ENCODE data around the gene PYGL. TPM values are rescaled to one million over a fixed set of nuclear protein-coding genes. Genes with fewer than 3 reads are reported as not detected.

Gene PYGL
- total RNA-seq, 2 donors from 2014 or later: 15.4 to 23.6 TPM

DNA sequence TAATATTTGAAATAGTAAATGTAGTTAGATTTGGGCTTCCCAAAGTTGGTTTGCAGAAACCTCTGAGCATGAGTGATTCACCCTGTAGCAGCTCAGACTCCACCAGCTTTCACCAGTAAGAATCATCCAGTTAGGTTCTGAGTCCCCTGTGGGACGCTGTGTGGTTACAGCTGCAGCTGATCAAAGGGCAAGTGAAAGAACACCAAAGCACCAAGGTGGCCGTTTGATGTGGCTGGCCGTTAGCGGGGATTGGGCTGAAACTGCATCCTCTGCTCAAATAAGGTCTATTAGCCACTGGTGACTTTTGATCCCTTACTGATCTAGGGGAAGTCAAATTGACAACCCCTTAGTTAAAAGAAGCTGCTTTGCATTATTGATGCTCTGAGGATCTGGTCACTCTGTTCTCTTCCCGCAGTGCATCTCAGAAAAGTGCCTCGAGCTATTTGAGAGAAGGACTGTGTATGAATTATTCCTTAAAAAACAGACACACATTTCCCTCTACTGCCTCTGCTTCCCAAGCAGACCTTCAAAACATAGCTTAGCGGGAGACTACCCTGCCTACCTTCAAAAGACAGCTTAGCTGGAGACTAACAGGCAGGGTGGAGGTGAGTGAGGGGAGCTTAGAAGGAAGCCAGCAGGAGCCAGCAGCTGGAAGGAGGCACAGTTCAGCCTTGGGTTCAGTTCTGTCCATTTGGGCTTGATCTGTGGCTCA is 68.8 kb downstream of the PYGL start:
- Histone ChIP-seq H3K36me3 (no peaks in the 10 kb centered on the region), H3K27ac (no peak overlapping the region), H3K27me3 (replicated peaks; ENCODE audit: insufficient read depth) (no peaks in the 10 kb centered on the region), H3K4me3 (no peak overlapping the region), H3K4me1 (replicated peaks) (no peaks in the 10 kb centered on the region), H3K9me3 (no peaks in the 10 kb centered on the region)
- 65% methylated on average over 7 of the region's 7 CpGs for WGBS
- DNase-seq (ENCODE audit: low spot score): no peak
- intact Hi-C loops (cut with DNase I): no loop called here
- TF ChIP-seq, protein P1, sequence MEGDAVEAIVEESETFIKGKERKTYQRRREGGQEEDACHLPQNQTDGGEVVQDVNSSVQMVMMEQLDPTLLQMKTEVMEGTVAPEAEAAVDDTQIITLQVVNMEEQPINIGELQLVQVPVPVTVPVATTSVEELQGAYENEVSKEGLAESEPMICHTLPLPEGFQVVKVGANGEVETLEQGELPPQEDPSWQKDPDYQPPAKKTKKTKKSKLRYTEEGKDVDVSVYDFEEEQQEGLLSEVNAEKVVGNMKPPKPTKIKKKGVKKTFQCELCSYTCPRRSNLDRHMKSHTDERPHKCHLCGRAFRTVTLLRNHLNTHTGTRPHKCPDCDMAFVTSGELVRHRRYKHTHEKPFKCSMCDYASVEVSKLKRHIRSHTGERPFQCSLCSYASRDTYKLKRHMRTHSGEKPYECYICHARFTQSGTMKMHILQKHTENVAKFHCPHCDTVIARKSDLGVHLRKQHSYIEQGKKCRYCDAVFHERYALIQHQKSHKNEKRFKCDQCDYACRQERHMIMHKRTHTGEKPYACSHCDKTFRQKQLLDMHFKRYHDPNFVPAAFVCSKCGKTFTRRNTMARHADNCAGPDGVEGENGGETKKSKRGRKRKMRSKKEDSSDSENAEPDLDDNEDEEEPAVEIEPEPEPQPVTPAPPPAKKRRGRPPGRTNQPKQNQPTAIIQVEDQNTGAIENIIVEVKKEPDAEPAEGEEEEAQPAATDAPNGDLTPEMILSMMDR (IDR thresholded peaks at IDR 0.05): no peak
- no peak for TF ChIP-seq POLR2AphosphoS5 (IDR thresholded peaks at IDR 0.05)
- TF ChIP-seq POLR2A (IDR thresholded peaks at IDR 0.05): no peak

DNA sequence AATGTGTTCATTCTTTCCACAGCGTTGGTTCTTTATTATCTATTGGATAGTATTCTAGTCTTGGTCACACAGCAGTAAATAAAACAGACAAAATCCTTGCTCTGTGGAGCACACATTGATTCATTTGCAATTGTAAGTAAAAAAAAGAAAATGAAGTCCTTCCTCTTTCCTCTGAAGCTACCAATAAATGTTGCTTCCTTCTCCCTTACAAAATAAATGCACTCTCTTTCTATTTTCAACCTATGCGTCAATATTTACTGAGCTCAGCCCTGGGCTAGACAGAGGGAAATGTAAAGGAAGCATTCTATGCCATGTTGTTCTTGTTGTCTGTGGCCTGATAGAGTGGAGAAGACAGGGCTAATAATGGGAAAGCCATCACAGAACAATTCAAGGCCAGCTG is 69.5 kb downstream of the PYGL start:
- TF ChIP-seq POLR2A (IDR thresholded peaks at IDR 0.05) (no peak), POLR2AphosphoS5 (IDR thresholded peaks at IDR 0.05) (no peak)
- TF ChIP-seq, protein P1 (IDR thresholded peaks at IDR 0.05): no peak
- no peaks in the 10 kb centered on the region for H3K4me1 ChIP-seq (replicated peaks)
- H3K27ac ChIP-seq: no peak overlapping the region
- intact Hi-C loops (cut with DNase I): no loop called here
- no peak for DNase-seq (ENCODE audit: low spot score)
- H3K27me3 ChIP-seq (replicated peaks; ENCODE audit: insufficient read depth): no peaks in the 10 kb centered on the region
- H3K36me3 ChIP-seq: no peaks in the 10 kb centered on the region
- 45% methylated on average over 2 of the region's 2 CpGs for WGBS
- H3K9me3 ChIP-seq: no peaks in the 10 kb centered on the region
- no peak overlapping the region for H3K4me3 ChIP-seq

DNA sequence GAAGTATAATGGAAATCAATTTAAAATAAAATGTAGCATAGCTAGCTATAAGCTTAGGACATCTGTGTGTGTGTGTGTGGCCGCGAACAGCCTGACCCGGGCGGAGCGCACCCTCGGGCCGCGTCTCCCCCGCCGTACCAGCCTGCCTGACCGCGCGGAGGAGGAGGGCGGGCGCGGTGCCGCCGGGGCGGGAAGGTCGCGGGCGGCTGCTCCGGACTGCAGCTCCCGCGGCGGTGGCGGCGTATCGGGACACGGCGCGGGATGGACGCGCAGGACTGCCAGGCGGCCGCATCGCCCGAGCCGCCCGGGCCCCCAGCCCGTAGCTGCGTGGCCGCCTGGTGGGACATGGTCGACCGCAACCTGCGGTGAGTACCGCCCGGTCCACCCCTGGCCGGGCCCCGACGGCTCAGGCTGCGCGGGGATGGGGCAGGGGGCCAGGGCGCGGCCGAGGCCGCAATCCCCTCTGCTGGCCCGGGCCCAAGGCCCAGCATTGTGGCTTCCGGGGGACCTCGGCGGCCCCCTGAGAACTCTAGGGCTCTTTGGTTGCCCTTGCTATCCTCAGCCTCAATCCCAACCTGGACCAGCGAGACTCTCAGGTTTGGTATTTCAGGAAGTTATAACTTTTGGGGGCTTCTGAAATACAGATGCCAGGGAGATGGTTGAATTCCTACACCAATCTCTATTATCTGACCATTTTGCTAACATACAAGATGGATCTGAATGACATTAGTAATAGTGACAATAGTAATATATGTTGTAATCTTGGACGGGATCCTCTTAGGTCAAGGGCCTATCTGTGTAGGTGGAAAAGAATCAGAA is 72.2 kb downstream of the PYGL start, which contains the start of gene ABHD12B:
Gene ABHD12B (plus strand): TSS at position 140 of the 819 bp plus-strand sequence. CDS start 122 bp downstream, at position 262.
- Histone ChIP-seq H3K4me3 (no peak within 1 kb of the TSS), H3K27me3 (replicated peaks; ENCODE audit: insufficient read depth) (no peaks in the 10 kb centered on the region), H3K9me3 (no peaks in the 10 kb centered on the region), H3K27ac (no peak within 1 kb of the TSS), H3K36me3 (no peaks in the 10 kb centered on the region), H3K4me1 (replicated peaks) (no peaks in the 10 kb centered on the region)
- no peak for DNase-seq (ENCODE audit: low spot score)
- intact Hi-C loops (cut with DNase I): no loop called here
- no peak for TF ChIP-seq POLR2AphosphoS5 (IDR thresholded peaks at IDR 0.05)
- TF ChIP-seq, protein P1 (IDR thresholded peaks at IDR 0.05): no peak
- no peak for TF ChIP-seq POLR2A (IDR thresholded peaks at IDR 0.05)
- WGBS: 10% methylated on average over 37 of the region's 63 CpGs

DNA sequence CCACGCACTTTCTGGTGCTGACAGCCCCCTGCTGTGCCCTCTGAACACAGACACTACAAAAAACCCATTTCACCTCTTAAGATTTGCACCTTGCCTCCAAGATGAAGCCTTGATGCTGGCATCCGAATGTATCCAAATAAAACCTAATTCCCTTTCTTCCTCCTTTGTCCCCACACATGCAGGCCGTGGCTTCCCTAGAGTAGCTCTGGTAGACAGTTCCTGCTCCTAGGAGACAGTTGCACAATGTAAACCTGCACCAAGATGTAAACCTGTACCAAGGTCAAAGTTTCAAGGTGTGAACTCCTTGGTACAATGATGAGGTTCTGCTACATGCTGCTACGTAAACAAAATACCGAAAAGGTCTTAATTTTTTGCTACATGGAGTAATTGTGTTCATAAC is 73.1 kb downstream of the PYGL start:
- WGBS: 96% methylated on average over 5 of the region's 5 CpGs
- H3K27ac ChIP-seq: no peak overlapping the region
- no peaks in the 10 kb centered on the region for H3K36me3 ChIP-seq
- no peak for DNase-seq (ENCODE audit: low spot score)
- no peaks in the 10 kb centered on the region for H3K4me1 ChIP-seq (replicated peaks)
- no peaks in the 10 kb centered on the region for H3K9me3 ChIP-seq
- intact Hi-C loops (cut with DNase I): no loop called here
- no peaks in the 10 kb centered on the region for H3K27me3 ChIP-seq (replicated peaks; ENCODE audit: insufficient read depth)
- TF ChIP-seq, protein P1 (IDR thresholded peaks at IDR 0.05): no peak
- TF ChIP-seq POLR2A (IDR thresholded peaks at IDR 0.05) (no peak), POLR2AphosphoS5 (IDR thresholded peaks at IDR 0.05) (no peak)
- H3K4me3 ChIP-seq: no peak overlapping the region
